PC-3 (cell line): ENCODE data around the gene CFL1.
A peak's percentile ranks its signal among the peaks of the same experiment; 100 is the strongest.

Experiments
- CTCF ChIP-seq: fragments of 300-600 bp; sonication (generic); conservative IDR thresholded peaks from 2 replicates; pipeline ENCODE4 v1.5.1; 2017; ENCODE audit warnings: antibody characterized with exemption, low read depth, mild to moderate bottlenecking, low read length
- EZH2 ChIP-seq: fragments of 300-600 bp; sonication (generic); IDR thresholded peaks from one replicate; pipeline ENCODE4 v1.6.1; 2017; ENCODE audit warnings: antibody characterized with exemption, mild to moderate bottlenecking, low read length; ENCODE audit not compliant: unreplicated experiment
- EZH2phosphoT487 ChIP-seq: fragments of 300-600 bp; sonication (generic); IDR thresholded peaks from 2 replicates; pipeline ENCODE4 v1.6.1; 2018; ENCODE audit warnings: mild to moderate bottlenecking, antibody characterized with exemption, low read length, borderline replicate concordance

GRCh38 chr11:65860278-65861164, 2.5 kb upstream of the CFL1 start, which contains the start of gene MUS81:
- TF ChIP-seq CTCF (peak; percentile 97), EZH2 (no peak), EZH2phosphoT487 (no peak)
